ENCODE measurements around the gene AATK. TPM values are rescaled to one million over a fixed set of nuclear protein-coding genes. Genes with fewer than 3 reads are reported as not detected.

AATK gene
- total and polyA plus RNA-seq, 2 of the 13 experiments (the other 11 are each of a cell fraction or from before 2014, with no cell fraction given) = 2.9 to 8.4 TPM

GRCh38 chr17:81070541-81071246 lies 95.3 kb downstream of the AATK start (continued):
- 0 out of 2 replicates have a peak, but pooled peaks have one; percentile 17 for TF ChIP-seq HNF4G (IDR thresholded peaks at IDR 0.05; ENCODE audit: borderline replicate concordance, low read depth, low read length)
- TF ChIP-seq HNF4G (CRISPR knock-in tag; IDR thresholded peaks at IDR 0.05; ENCODE audit: borderline replicate concordance, low read depth) = no peak
- TF ChIP-seq ZC3H13 (CRISPR knock-in tag; IDR thresholded peaks at IDR 0.05) = no peak
- TF ChIP-seq ZNF33A (CRISPR knock-in tag; IDR thresholded peaks at IDR 0.05; ENCODE audit: borderline replicate concordance) = no peak
- TF ChIP-seq, protein P1, sequence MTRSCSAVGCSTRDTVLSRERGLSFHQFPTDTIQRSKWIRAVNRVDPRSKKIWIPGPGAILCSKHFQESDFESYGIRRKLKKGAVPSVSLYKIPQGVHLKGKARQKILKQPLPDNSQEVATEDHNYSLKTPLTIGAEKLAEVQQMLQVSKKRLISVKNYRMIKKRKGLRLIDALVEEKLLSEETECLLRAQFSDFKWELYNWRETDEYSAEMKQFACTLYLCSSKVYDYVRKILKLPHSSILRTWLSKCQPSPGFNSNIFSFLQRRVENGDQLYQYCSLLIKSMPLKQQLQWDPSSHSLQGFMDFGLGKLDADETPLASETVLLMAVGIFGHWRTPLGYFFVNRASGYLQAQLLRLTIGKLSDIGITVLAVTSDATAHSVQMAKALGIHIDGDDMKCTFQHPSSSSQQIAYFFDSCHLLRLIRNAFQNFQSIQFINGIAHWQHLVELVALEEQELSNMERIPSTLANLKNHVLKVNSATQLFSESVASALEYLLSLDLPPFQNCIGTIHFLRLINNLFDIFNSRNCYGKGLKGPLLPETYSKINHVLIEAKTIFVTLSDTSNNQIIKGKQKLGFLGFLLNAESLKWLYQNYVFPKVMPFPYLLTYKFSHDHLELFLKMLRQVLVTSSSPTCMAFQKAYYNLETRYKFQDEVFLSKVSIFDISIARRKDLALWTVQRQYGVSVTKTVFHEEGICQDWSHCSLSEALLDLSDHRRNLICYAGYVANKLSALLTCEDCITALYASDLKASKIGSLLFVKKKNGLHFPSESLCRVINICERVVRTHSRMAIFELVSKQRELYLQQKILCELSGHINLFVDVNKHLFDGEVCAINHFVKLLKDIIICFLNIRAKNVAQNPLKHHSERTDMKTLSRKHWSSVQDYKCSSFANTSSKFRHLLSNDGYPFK (CRISPR knock-in tag; IDR thresholded peaks at IDR 0.05; ENCODE audit: borderline replicate concordance) = peak; percentile 47; the same call in 1 of the 2 replicates
- peak; percentile 28 for TF ChIP-seq AGO2 (optimal IDR thresholded peaks at IDR 0.05; ENCODE audit: low read depth, low read length)
- no peak for TF ChIP-seq PATZ1 (CRISPR knock-in tag; IDR thresholded peaks at IDR 0.05)
- TF ChIP-seq ZNF264 (CRISPR knock-in tag; IDR thresholded peaks at IDR 0.05) = no peak
- TF ChIP-seq ERF (CRISPR knock-in tag; IDR thresholded peaks at IDR 0.05) = no peak
- no peak for TF ChIP-seq RELA (CRISPR knock-in tag; IDR thresholded peaks at IDR 0.05)
- TF ChIP-seq HDAC1 (CRISPR knock-in tag; IDR thresholded peaks at IDR 0.05) = no peak
- TF ChIP-seq KAT8 (CRISPR knock-in tag; IDR thresholded peaks at IDR 0.05) = no peak
- no peak for TF ChIP-seq ZNF12 (CRISPR knock-in tag; IDR thresholded peaks at IDR 0.05)
- TF ChIP-seq ARNT (IDR thresholded peaks at IDR 0.05) = no peak
- TF ChIP-seq, protein P2, sequence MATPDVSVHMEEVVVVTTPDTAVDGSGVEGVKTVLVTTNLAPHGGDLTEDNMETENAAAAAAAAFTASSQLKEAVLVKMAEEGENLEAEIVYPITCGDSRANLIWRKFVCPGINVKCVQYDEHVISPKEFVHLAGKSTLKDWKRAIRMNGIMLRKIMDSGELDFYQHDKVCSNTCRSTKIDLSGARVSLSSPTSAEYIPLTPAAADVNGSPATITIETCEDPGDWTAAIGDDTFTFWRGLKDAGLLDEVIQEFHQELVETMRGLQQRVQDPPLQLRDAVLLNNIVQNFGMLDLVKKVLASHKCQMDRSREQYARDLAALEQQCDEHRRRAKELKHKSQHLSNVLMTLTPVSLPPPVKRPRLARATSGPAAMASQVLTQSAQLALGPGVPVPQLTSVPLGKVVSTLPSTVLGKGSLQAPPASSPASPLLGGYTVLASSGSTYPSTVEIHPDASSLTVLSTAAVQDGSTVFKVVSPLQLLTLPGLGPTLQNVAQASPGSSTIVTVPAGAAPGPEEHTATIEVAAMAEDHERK (CRISPR knock-in tag; IDR thresholded peaks at IDR 0.05; ENCODE audit: low read depth) = no peak
- no peak for TF ChIP-seq ZNF792 (CRISPR knock-in tag; IDR thresholded peaks at IDR 0.05)
- TF ChIP-seq, protein P3, sequence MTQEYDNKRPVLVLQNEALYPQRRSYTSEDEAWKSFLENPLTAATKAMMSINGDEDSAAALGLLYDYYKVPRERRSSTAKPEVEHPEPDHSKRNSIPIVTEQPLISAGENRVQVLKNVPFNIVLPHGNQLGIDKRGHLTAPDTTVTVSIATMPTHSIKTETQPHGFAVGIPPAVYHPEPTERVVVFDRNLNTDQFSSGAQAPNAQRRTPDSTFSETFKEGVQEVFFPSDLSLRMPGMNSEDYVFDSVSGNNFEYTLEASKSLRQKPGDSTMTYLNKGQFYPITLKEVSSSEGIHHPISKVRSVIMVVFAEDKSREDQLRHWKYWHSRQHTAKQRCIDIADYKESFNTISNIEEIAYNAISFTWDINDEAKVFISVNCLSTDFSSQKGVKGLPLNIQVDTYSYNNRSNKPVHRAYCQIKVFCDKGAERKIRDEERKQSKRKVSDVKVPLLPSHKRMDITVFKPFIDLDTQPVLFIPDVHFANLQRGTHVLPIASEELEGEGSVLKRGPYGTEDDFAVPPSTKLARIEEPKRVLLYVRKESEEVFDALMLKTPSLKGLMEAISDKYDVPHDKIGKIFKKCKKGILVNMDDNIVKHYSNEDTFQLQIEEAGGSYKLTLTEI (CRISPR knock-in tag; conservative IDR thresholded peaks at IDR 0.05) = no peak
- no peak for TF ChIP-seq CCAR2 (optimal IDR thresholded peaks at IDR 0.05; ENCODE audit: low read depth, low read length)
- TF ChIP-seq, protein P4, sequence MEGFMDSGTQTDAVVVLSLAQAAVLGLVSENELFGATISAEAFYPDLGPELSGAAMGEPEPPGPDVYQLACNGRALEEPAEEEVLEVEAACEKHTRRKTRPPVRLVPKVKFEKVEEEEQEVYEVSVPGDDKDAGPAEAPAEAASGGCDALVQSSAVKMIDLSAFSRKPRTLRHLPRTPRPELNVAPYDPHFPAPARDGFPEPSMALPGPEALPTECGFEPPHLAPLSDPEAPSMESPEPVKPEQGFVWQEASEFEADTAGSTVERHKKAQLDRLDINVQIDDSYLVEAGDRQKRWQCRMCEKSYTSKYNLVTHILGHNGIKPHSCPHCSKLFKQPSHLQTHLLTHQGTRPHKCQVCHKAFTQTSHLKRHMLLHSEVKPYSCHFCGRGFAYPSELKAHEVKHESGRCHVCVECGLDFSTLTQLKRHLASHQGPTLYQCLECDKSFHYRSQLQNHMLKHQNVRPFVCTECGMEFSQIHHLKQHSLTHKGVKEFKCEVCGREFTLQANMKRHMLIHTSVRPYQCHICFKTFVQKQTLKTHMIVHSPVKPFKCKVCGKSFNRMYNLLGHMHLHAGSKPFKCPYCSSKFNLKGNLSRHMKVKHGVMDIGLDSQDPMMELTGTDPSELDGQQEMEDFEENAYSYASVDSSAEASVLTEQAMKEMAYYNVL (CRISPR knock-in tag; IDR thresholded peaks at IDR 0.05; ENCODE audit: borderline replicate concordance) = no peak
- TF ChIP-seq ZZZ3 (CRISPR knock-in tag; IDR thresholded peaks at IDR 0.05; ENCODE audit: borderline replicate concordance) = no peak

All from HepG2 (cell line).